SK-N-SH treated with all-trans-retinoic acid at 6 μM for 48 hours (cell line): ENCODE results near the gene AKAP12.

ENCODE experiments used
- ARNTL ChIP-seq: fragments of 450-650 bp; formaldehyde crosslinking; IDR thresholded peaks from 2 replicates; pipeline ENCODE4 v1.5.0; 2020; ENCODE audit warnings: low read depth, mild to moderate bottlenecking, moderate library complexity, borderline replicate concordance
- BACH2 ChIP-seq: fragments of 250-450 bp; sonication (Bioruptor Pico); IDR thresholded peaks from 2 replicates; pipeline ENCODE4 v1.9.0; 2021; ENCODE audit warnings: mild to moderate bottlenecking, borderline replicate concordance
- CSDC2 ChIP-seq: fragments of 250-450 bp; sonication (Bioruptor Pico); IDR thresholded peaks from 2 replicates; pipeline ENCODE4 v1.5.0; 2020; ENCODE audit warnings: mild to moderate bottlenecking, moderate library complexity
- POU6F1 ChIP-seq: fragments of 250-450 bp; sonication (Bioruptor Pico); IDR thresholded peaks from 2 replicates; pipeline ENCODE4 v1.8.0; 2021; ENCODE audit warnings: low read depth, mild to moderate bottlenecking, moderate library complexity, borderline replicate concordance
- SNAI2 ChIP-seq: fragments of 250-450 bp; sonication (Bioruptor Pico); IDR thresholded peaks from 2 replicates; pipeline ENCODE4 v1.5.0; 2020; ENCODE audit warnings: mild to moderate bottlenecking, moderate library complexity
- ZC3H10 ChIP-seq: fragments of 250-450 bp; sonication (Bioruptor Pico); IDR thresholded peaks from 2 replicates; pipeline ENCODE4 v1.5.1; 2021; ENCODE audit warnings: mild to moderate bottlenecking, moderate library complexity
- TF ChIP-seq, protein P1 (sequence below): fragments of 250-450 bp; sonication (Bioruptor Pico); IDR thresholded peaks from 2 replicates; pipeline ENCODE4 v1.5.1; 2020; ENCODE audit warnings: low read depth, mild to moderate bottlenecking, moderate library complexity

DNA sequence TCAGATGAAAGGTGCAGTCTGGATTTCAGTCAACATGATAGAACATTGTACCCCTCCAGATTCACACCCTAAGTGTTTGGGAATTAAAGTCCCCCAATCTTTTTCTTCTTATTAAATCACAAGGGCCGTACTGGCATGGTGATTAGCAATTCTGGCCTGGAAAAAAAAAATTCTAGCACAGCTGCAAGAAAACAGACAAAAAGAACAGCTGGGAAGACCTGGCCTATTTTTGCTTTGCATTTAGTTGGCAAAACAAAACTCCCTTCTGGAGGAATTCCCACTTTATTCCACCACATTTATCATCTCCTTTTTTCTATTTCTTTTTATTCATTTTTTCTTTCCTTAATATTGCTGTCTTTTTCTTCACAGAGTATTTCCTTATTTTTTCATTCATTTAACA is 39.8 kb upstream of the AKAP12 start:
- TF ChIP-seq ZC3H10 (CRISPR knock-in tag), result no peak
- TF ChIP-seq ARNTL (CRISPR knock-in tag), result no peak
- no peak for TF ChIP-seq SNAI2
- TF ChIP-seq POU6F1, result no peak
- TF ChIP-seq CSDC2 (CRISPR knock-in tag), result no peak
- TF ChIP-seq BACH2 (CRISPR knock-in tag), result no peak
- TF ChIP-seq, protein P1, sequence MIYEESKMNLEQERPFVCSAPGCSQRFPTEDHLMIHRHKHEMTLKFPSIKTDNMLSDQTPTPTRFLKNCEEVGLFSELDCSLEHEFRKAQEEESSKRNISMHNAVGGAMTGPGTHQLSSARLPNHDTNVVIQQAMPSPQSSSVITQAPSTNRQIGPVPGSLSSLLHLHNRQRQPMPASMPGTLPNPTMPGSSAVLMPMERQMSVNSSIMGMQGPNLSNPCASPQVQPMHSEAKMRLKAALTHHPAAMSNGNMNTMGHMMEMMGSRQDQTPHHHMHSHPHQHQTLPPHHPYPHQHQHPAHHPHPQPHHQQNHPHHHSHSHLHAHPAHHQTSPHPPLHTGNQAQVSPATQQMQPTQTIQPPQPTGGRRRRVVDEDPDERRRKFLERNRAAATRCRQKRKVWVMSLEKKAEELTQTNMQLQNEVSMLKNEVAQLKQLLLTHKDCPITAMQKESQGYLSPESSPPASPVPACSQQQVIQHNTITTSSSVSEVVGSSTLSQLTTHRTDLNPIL (CRISPR knock-in tag), result no peak
